ENCODE results near the gene SLC11A1.

Gene SLC11A1

GRCh38 chr2:218423584-218423983, 41.5 kb downstream of the SLC11A1 start:
- no peaks in the 10 kb centered on the region for H3K27me3 ChIP-seq (ENCODE audit: control insufficient read depth, insufficient read depth, low read length)
- no peaks in the 10 kb centered on the region for H3K4me1 ChIP-seq (ENCODE audit: control insufficient read depth, insufficient read depth, low read length)
- no peak overlapping the region for H3K4me3 ChIP-seq (ENCODE audit: low read length)
- no peaks in the 10 kb centered on the region for H3K36me3 ChIP-seq (ENCODE audit: control insufficient read depth, insufficient read depth, low read length)
- H3K9ac ChIP-seq (ENCODE audit: low read length) = no peak overlapping the region
- H3K27ac ChIP-seq (ENCODE audit: low read depth, low read length) = no peak overlapping the region

GRCh38 chr2:218425531-218425930, 43.5 kb downstream of the SLC11A1 start:
- Histone ChIP-seq H3K36me3 (ENCODE audit: control insufficient read depth, insufficient read depth, low read length) (no peaks in the 10 kb centered on the region), H3K27me3 (ENCODE audit: control insufficient read depth, insufficient read depth, low read length) (no peaks in the 10 kb centered on the region), H3K4me3 (ENCODE audit: low read length) (no peak overlapping the region), H3K9ac (ENCODE audit: low read length) (no peak overlapping the region), H3K27ac (ENCODE audit: low read depth, low read length) (no peak overlapping the region), H3K4me1 (ENCODE audit: control insufficient read depth, insufficient read depth, low read length) (no peaks in the 10 kb centered on the region)

- Histone ChIP-seq H3K9ac (ENCODE audit: low read length) (no peak overlapping the region), H3K4me3 (ENCODE audit: low read length) (no peak overlapping the region), H3K4me1 (ENCODE audit: control insufficient read depth, insufficient read depth, low read length) (no peaks in the 10 kb centered on the region), H3K36me3 (ENCODE audit: control insufficient read depth, insufficient read depth, low read length) (no peaks in the 10 kb centered on the region), H3K27ac (ENCODE audit: low read depth, low read length) (no peak overlapping the region), H3K27me3 (ENCODE audit: control insufficient read depth, insufficient read depth, low read length) (no peaks in the 10 kb centered on the region)
These were observed 45.7 kb downstream of the SLC11A1 start for GRCh38 chr2:218427741-218428140.

- Histone ChIP-seq H3K27ac (ENCODE audit: low read depth, low read length) (no peak overlapping the region), H3K4me3 (ENCODE audit: low read length) (no peak overlapping the region), H3K4me1 (ENCODE audit: control insufficient read depth, insufficient read depth, low read length) (no peaks in the 10 kb centered on the region), H3K27me3 (ENCODE audit: control insufficient read depth, insufficient read depth, low read length) (no peaks in the 10 kb centered on the region), H3K36me3 (ENCODE audit: control insufficient read depth, insufficient read depth, low read length) (no peaks in the 10 kb centered on the region), H3K9ac (ENCODE audit: low read length) (no peak overlapping the region)
These were observed 46.9 kb downstream of the SLC11A1 start for GRCh38 chr2:218428846-218429558.

DNA sequence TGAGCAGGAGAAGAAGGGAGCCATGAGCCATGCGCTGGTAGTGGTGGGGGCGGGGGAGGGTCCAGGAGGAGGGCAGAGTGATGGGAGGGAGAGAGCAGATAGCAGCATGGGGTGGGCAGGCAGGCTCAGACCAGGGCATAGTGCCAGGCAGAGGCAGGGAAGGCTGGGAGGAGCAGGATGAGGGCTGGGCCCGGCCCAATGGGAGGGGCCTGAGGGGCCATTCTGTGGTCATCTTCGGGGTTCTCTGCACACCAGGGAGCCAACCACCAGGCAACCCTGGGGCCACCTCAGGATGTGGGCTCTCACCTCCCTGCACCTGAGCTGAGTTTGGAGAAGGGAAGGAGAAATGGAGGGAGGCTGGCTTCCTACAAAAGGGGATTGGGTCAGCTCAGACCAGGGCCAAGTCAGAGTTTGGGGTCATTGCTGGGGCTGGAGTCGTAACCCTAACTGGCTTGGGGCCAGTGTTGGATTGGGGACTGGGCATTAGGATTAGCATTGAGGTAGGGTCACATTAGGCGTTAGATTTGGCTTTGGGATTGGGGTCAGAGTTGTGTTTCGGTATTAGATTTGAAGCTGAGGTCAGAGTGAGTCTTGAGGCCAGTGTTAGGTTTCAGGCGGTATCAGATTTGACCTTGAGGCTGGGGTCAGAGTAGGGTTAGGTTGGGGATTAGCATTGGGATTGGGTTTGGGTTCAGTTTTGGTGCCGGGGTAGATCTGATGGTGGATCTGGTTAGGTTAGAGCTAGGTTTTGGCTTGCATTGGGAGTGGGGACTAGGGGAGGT, 48.0 kb downstream of the SLC11A1 start:
- H3K27ac ChIP-seq (ENCODE audit: low read depth, low read length) = no peak overlapping the region
- no peaks in the 10 kb centered on the region for H3K27me3 ChIP-seq (ENCODE audit: control insufficient read depth, insufficient read depth, low read length)
- no peaks in the 10 kb centered on the region for H3K36me3 ChIP-seq (ENCODE audit: control insufficient read depth, insufficient read depth, low read length)
- no peak overlapping the region for H3K4me3 ChIP-seq (ENCODE audit: low read length)
- H3K4me1 ChIP-seq (ENCODE audit: control insufficient read depth, insufficient read depth, low read length) = no peaks in the 10 kb centered on the region
- no peak overlapping the region for H3K9ac ChIP-seq (ENCODE audit: low read length)

DNA sequence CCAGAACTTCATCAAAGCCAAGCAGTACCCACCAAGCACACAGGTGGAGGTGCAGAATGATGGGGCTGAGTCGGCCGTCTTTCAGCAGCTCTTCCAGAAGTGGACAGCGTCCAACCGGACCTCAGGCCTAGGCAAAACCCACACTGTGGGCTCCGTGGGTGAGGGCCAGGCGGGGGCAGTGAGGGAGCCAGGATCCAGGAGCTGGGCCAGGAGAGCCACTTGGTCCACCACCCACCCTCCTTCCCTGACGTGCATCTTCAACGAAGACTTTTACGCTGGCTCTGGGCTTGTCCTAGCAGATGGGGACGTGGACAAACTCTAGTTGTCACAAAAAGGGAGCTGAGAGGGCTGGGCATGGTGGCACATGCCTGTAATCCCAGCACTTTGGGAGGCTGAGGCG, 48.6 kb downstream of the SLC11A1 start:
- Histone ChIP-seq H3K4me1 (ENCODE audit: control insufficient read depth, insufficient read depth, low read length) (no peaks in the 10 kb centered on the region), H3K4me3 (ENCODE audit: low read length) (no peak overlapping the region), H3K9ac (ENCODE audit: low read length) (no peak overlapping the region), H3K36me3 (ENCODE audit: control insufficient read depth, insufficient read depth, low read length) (no peaks in the 10 kb centered on the region), H3K27ac (ENCODE audit: low read depth, low read length) (no peak overlapping the region), H3K27me3 (ENCODE audit: control insufficient read depth, insufficient read depth, low read length) (no peaks in the 10 kb centered on the region)

DNA sequence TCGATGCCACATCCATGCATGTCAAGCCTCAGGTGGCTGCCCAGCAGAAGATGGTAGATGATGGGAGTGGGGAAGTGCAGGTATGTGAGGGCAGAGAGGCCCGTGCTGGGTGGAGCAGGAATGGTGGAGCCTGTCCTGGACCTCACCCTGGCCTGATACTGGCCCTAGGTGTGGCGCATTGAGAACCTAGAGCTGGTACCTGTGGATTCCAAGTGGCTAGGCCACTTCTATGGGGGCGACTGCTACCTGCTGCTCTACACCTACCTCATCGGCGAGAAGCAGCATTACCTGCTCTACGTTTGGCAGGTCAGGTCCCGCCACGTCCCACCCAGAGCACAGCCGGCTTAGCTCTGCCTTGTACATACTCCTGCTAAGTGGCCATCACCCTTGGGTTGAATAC, 49.8 kb downstream of the SLC11A1 start:
- Histone ChIP-seq H3K4me3 (ENCODE audit: low read length) (no peak overlapping the region), H3K27ac (ENCODE audit: low read depth, low read length) (no peak overlapping the region), H3K9ac (ENCODE audit: low read length) (no peak overlapping the region), H3K36me3 (ENCODE audit: control insufficient read depth, insufficient read depth, low read length) (no peaks in the 10 kb centered on the region), H3K4me1 (ENCODE audit: control insufficient read depth, insufficient read depth, low read length) (no peaks in the 10 kb centered on the region), H3K27me3 (ENCODE audit: control insufficient read depth, insufficient read depth, low read length) (no peaks in the 10 kb centered on the region)

DNA sequence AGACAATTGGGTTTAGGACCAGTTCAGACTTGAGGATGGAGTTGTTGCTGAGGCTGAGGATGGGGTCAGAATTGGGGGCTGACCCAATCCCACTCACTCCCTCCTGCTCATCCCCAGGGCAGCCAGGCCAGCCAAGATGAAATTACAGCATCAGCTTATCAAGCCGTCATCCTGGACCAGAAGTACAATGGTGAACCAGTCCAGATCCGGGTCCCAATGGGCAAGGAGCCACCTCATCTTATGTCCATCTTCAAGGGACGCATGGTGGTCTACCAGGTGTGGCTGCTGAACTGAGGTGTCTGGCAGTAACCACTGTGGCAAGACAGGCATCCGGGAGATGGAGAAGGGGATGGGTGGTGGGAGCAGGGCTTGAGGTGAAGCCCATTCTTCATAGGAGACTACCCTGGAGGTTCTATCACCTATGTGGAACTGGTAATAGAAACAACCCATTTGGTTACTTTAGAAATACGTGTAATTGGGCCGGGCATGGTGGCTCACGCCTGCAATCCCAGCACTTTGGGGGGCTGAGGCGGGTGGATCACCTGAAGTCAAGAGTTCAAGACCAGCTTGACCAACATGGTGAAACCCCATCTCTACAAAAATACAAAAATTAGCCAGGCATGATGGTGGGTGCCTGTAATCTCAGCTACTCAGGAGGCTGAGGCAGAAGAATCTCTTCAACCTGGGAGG, 50.7 kb downstream of the SLC11A1 start:
- Histone ChIP-seq H3K27me3 (ENCODE audit: control insufficient read depth, insufficient read depth, low read length) (no peaks in the 10 kb centered on the region), H3K4me3 (ENCODE audit: low read length) (no peak overlapping the region), H3K36me3 (ENCODE audit: control insufficient read depth, insufficient read depth, low read length) (no peaks in the 10 kb centered on the region), H3K27ac (ENCODE audit: low read depth, low read length) (no peak overlapping the region), H3K4me1 (ENCODE audit: control insufficient read depth, insufficient read depth, low read length) (no peaks in the 10 kb centered on the region), H3K9ac (ENCODE audit: low read length) (no peak overlapping the region)

- Histone ChIP-seq H3K9ac (ENCODE audit: low read length) (no peak overlapping the region), H3K36me3 (ENCODE audit: control insufficient read depth, insufficient read depth, low read length) (no peaks in the 10 kb centered on the region), H3K4me3 (ENCODE audit: low read length) (no peak overlapping the region), H3K27me3 (ENCODE audit: control insufficient read depth, insufficient read depth, low read length) (no peaks in the 10 kb centered on the region), H3K4me1 (ENCODE audit: control insufficient read depth, insufficient read depth, low read length) (no peaks in the 10 kb centered on the region), H3K27ac (ENCODE audit: low read depth, low read length) (no peak overlapping the region)
These were observed 52.4 kb downstream of the SLC11A1 start for GRCh38 chr2:218434456-218434855.

DNA sequence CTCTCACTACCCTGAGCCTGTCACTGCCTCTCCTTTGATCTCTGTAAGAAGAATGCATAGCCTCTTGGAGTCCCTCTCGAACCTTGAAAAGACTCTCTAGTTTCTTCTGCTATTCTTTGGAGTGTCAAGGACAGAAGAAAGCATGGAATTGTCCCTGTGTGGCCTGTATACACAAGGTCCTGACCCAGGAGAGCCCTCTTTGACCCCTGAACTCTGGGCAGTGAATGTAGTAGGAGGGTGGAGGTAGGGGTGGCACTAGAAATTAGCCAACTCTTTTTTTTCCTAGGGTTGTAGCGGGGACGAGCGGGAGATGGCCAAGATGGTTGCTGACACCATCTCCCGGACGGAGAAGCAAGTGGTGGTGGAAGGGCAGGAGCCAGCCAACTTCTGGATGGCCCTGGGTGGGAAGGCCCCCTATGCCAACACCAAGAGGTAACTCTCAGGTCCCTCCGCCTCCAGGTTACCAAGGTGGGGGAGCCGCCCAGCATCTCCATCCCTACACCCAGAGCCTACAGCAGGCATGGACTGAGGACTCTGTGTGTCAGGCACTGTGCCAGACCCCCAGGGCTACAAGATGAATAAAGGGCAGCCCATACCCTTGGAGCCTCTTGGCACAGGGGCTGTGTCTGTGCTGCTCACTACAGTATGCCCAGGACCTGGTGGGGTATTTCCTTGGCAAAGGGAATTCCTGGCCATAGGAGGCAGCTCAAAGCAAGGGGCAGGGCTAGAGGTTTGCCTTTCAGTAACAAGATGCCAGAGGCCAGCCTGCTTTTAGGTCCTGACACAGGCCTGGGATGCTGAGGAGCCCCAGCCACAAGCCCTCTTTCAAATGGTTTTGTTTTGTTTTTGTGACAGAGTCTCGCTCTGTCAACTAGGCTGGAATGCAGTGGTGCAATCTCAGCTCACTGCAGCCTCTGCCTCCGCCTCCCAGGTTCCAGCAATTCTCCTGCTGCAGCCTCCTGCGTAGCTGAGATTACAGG, 53.2 kb downstream of the SLC11A1 start:
- H3K27me3 ChIP-seq (ENCODE audit: control insufficient read depth, insufficient read depth, low read length) = no peaks in the 10 kb centered on the region
- H3K4me1 ChIP-seq (ENCODE audit: control insufficient read depth, insufficient read depth, low read length) = no peaks in the 10 kb centered on the region
- no peak overlapping the region for H3K9ac ChIP-seq (ENCODE audit: low read length)
- H3K36me3 ChIP-seq (ENCODE audit: control insufficient read depth, insufficient read depth, low read length) = no peaks in the 10 kb centered on the region
- H3K4me3 ChIP-seq (ENCODE audit: low read length) = no peak overlapping the region
- H3K27ac ChIP-seq (ENCODE audit: low read depth, low read length) = no peak overlapping the region

DNA sequence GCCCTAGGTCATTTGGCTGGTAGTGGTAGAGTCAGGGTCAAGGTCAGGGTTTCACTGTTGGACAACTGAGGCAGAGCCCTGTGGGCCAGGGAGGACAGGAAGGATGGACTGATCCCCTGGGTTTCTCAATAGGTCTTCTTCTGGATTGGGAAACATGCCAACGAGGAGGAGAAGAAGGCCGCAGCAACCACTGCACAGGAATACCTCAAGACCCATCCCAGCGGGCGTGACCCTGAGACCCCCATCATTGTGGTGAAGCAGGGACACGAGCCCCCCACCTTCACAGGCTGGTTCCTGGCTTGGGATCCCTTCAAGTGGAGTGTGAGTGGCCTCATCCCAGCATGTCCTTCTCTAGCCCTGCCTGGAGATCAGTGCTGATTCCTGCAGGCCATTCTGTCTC, 54.9 kb downstream of the SLC11A1 start:
- Histone ChIP-seq H3K4me1 (ENCODE audit: control insufficient read depth, insufficient read depth, low read length) (no peaks in the 10 kb centered on the region), H3K27ac (ENCODE audit: low read depth, low read length) (no peak overlapping the region), H3K36me3 (ENCODE audit: control insufficient read depth, insufficient read depth, low read length) (no peaks in the 10 kb centered on the region), H3K27me3 (ENCODE audit: control insufficient read depth, insufficient read depth, low read length) (no peaks in the 10 kb centered on the region), H3K4me3 (ENCODE audit: low read length) (no peak overlapping the region), H3K9ac (ENCODE audit: low read length) (no peak overlapping the region)

- no peaks in the 10 kb centered on the region for H3K36me3 ChIP-seq (ENCODE audit: control insufficient read depth, insufficient read depth, low read length)
- no peak overlapping the region for H3K9ac ChIP-seq (ENCODE audit: low read length)
- no peak overlapping the region for H3K4me3 ChIP-seq (ENCODE audit: low read length)
- H3K27ac ChIP-seq (ENCODE audit: low read depth, low read length) = no peak overlapping the region
- H3K27me3 ChIP-seq (ENCODE audit: control insufficient read depth, insufficient read depth, low read length) = no peaks in the 10 kb centered on the region
- no peaks in the 10 kb centered on the region for H3K4me1 ChIP-seq (ENCODE audit: control insufficient read depth, insufficient read depth, low read length)
These were observed 55.9 kb downstream of the SLC11A1 start for GRCh38 chr2:218437969-218438368.

All from rectal smooth muscle tissue (tissue), 1 donor.